GM10266 (cell line): ENCODE data around the gene OR51G2.

Experiments
- DNase-seq: peaks from one replicate; pipeline ENCODE4 v3.0.0; 2012; ENCODE audit errors: extremely low spot score
- CTCF ChIP-seq: IDR thresholded peaks from 2 replicates; pipeline ENCODE4 v1.5.1; 2012; ENCODE audit warnings: mild to moderate bottlenecking, low read depth; ENCODE audit not compliant: control insufficient read depth, insufficient read depth; ENCODE audit errors: missing control alignments

OR51G2 gene

GRCh38 chr11:4881188-4881587 is 38.0 kb downstream of the OR51G2 start:
- DNase-seq: no peak
- no peak for TF ChIP-seq CTCF

DNA sequence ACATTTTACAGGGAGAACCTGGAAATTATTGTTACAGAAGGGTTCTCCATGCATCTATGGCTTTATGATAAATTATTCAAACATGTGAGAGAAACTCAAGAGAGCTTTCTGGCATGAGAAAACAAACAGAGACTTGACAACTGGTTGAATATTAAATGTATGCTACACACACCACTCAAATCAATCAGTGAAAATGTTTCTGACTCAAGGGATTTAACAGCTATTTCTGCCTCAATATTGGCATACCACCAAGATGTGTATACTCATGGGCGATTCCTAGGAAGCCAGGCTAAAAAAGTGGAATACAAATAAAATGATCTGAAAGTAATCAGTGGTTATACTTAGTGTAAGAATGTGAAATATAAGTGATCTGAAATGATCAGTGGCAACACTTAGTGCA is 53.3 kb downstream of the OR51G2 start:
- no peak for TF ChIP-seq CTCF
- no peak for DNase-seq

DNA sequence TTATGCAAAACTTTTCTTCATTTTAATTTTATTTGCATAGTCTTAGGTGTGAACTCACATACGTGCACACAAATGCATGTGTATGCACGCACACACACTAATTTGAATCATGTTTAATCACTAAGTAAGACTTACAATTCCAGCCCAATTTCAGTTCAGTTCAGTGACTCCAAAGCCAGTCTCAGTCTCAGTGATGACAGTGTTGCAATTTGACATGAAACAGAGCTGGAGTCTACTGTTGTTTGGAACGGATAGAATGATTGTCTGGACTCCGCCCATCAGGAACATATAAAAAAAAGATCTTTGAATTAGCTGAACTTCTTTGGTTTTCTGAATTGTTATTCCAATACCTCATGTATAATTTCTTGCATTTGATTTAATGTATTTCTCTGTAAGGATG is 55.3 kb downstream of the OR51G2 start:
- no peak for TF ChIP-seq CTCF
- no peak for DNase-seq
